HCT116 (cell line): Measurements from ENCODE around the gene AGK. TPM values are rescaled to one million over a fixed set of nuclear protein-coding genes. Genes with fewer than 3 reads are reported as not detected.
A peak's percentile ranks its signal among the peaks of the same experiment; 100 is the strongest.

ENCODE experiments used
- ATAC-seq: fragments of 200-7000 bp; cut with Tn5 transposase; 2 replicates; pipeline ENCODE4 v1.9.1; 2020; ENCODE audit warnings: mild to moderate bottlenecking, moderate library complexity
- BruUV-seq: library from RNA; stranded (reverse); fragments of 400-500 nt; replicated peaks from 2 replicates; lab custom pipeline; 2021; lab: Mats Ljungman, UMichigan
- CTCF ChIA-PET: fragments of 300-600 bp; sonication (Branson Sonifier 250); formaldehyde crosslinking; loops from one replicate; lab custom pipeline; 2021; ENCODE audit warnings: antibody characterized with exemption; lab: Charles Lee
- POLR2A ChIA-PET: fragments of 300-600, 350-600 bp; sonication (Branson Sonifier 250); formaldehyde crosslinking; loops from one replicate; lab custom pipeline; 2021; ENCODE audit warnings: antibody characterized with exemption; lab: Charles Lee
- RAD21 ChIA-PET, 2 experiments: fragments of 300-600 bp; sonication (Branson Sonifier 250); formaldehyde crosslinking; loops; one replicate each; lab custom pipeline; 2023; ENCODE audit warnings: low total read pairs in 2 of 2; ENCODE audit not compliant: uncharacterized antibody in 2 of 2, unreplicated experiment in 2 of 2, low non-redundant PET in 1 of 2; lab: Charles Lee
- DNase-seq: peaks from one replicate; pipeline ENCODE4 v3.0.0-alpha.2; 2010; ENCODE audit warnings: low read depth, low spot score
- H2AFZ ChIP-seq: fragments of 200-600 bp; shearing (Covaris generic), sonication (generic); 2 replicates; pipeline ENCODE4 v1.6.1; 2017; ENCODE audit warnings: low read depth, mixed run types, mixed read lengths, antibody characterized with exemption, low read length; ENCODE audit not compliant: poor library complexity, severe bottlenecking
- H3K27ac ChIP-seq: 2 replicates; pipeline ENCODE4 v1.5.1; 2012; ENCODE audit warnings: low read depth, low read length
- H3K27me3 ChIP-seq: fragments of 200-600 bp; sonication (generic); 2 replicates; pipeline ENCODE4 v1.6.1; 2016; ENCODE audit warnings: mixed run types, low read length, mixed read lengths; ENCODE audit not compliant: insufficient read depth
- H3K36me3 ChIP-seq, 2 experiments: fragments of 200-500 bp in 1 of 2; fragments of 200-600 bp in 1 of 2; sonication (Bioruptor generic) in 1 of 2; sonication (generic) in 1 of 2; 2 replicates each; pipeline versions ENCODE4 v1.5.1 to v1.6.1; 2014 to 2016; ENCODE audit warnings: low read length in 2 of 2, inconsistent platforms in 1 of 2, mixed read lengths in 1 of 2, mixed run types in 1 of 2; ENCODE audit not compliant: insufficient read depth in 2 of 2, control insufficient read depth in 1 of 2
- H3K4me1 ChIP-seq, 2 experiments: fragments of 200-600 bp in 1 of 2; sonication (generic) in 1 of 2; 2 replicates each; pipeline versions ENCODE4 v1.5.1 to v1.6.1; 2012 to 2017; ENCODE audit warnings: low read length in 2 of 2, inconsistent platforms in 1 of 2, mild to moderate bottlenecking in 1 of 2, mixed read lengths in 1 of 2, mixed run types in 1 of 2, moderate library complexity in 1 of 2; ENCODE audit not compliant: insufficient read depth in 2 of 2, control insufficient read depth in 1 of 2
- H3K4me2 ChIP-seq: fragments of 200-600 bp; sonication (generic); 2 replicates; pipeline ENCODE4 v1.6.1; 2017; ENCODE audit warnings: mixed run types, low read length, mixed read lengths
- H3K4me3 ChIP-seq, 2 experiments: fragments of 200-600 bp in 1 of 2; sonication (generic) in 1 of 2; replicated peaks in 1 of 2; 2 replicates each; pipeline ENCODE4 v1.5.1; 2011 to 2016; ENCODE audit warnings: low read length in 2 of 2, control low read depth in 1 of 2, low read depth in 1 of 2, mild to moderate bottlenecking in 1 of 2, mixed read lengths in 1 of 2, mixed run types in 1 of 2
- H3K79me2 ChIP-seq: fragments of 200-600 bp; sonication (generic); 2 replicates; pipeline ENCODE4 v1.6.1; 2017; ENCODE audit warnings: mild to moderate bottlenecking, mixed run types, low read length, moderate library complexity, mixed read lengths; ENCODE audit not compliant: insufficient read depth
- H3K9ac ChIP-seq: fragments of 200-600 bp; sonication (generic); 2 replicates; pipeline ENCODE4 v1.6.1; 2016; ENCODE audit warnings: low read length, mixed read lengths
- H3K9me2 ChIP-seq: fragments of 200-600 bp; sonication (generic), shearing (Covaris generic); 2 replicates; pipeline ENCODE4 v1.6.1; 2017; ENCODE audit warnings: mixed run types, mild to moderate bottlenecking, moderate library complexity; ENCODE audit not compliant: insufficient read depth
- H3K9me3 ChIP-seq, 2 experiments: fragments of 200-500 bp in 1 of 2; fragments of 200-600 bp in 1 of 2; sonication (Bioruptor generic) in 1 of 2; sonication (generic) in 1 of 2; 2 replicates each; pipeline ENCODE4 v1.6.1; 2014 to 2017; ENCODE audit warnings: low read length in 2 of 2, mixed read lengths in 2 of 2, inconsistent platforms in 1 of 2, low read depth in 1 of 2, mild to moderate bottlenecking in 1 of 2, mixed run types in 1 of 2, moderate library complexity in 1 of 2; ENCODE audit not compliant: control insufficient read depth in 1 of 2, insufficient read depth in 1 of 2
- H4K20me1 ChIP-seq: fragments of 200-600 bp; sonication (generic), shearing (Covaris generic); 2 replicates; pipeline ENCODE4 v1.6.1; 2017; ENCODE audit warnings: mixed run types, mild to moderate bottlenecking, moderate library complexity; ENCODE audit not compliant: insufficient read depth
- ATF3 ChIP-seq: IDR thresholded peaks from 2 replicates; pipeline ENCODE4 v1.6.1; 2012
- CEBPB ChIP-seq: IDR thresholded peaks from 2 replicates; pipeline ENCODE4 v1.6.1; 2012; ENCODE audit warnings: low read depth
- CTCF ChIP-seq, 3 experiments: fragments of 200-600 bp in 1 of 3; sonication (generic) in 1 of 3; IDR thresholded peaks in 2 of 3; conservative IDR thresholded peaks in 1 of 3; 2 replicates each; pipeline ENCODE4 v1.5.1; 2012 to 2017; ENCODE audit warnings: low read depth in 2 of 3, low read length in 2 of 3, antibody characterized with exemption in 1 of 3, borderline replicate concordance in 1 of 3, control low read depth in 1 of 3, mild to moderate bottlenecking in 1 of 3, mixed read lengths in 1 of 3, mixed run types in 1 of 3, moderate library complexity in 1 of 3; ENCODE audit not compliant: insufficient read depth in 1 of 3
- ELF1 ChIP-seq: IDR thresholded peaks from 2 replicates; pipeline ENCODE4 v1.6.1; 2012; ENCODE audit warnings: low read depth, borderline replicate concordance
- EZH2 ChIP-seq: fragments of 200-600 bp; sonication (generic); IDR thresholded peaks from 2 replicates; pipeline ENCODE4 v1.6.1; 2017; ENCODE audit warnings: antibody characterized with exemption, mixed run types
- FOSL1 ChIP-seq: IDR thresholded peaks from 2 replicates; pipeline ENCODE4 v1.6.1; 2012; ENCODE audit warnings: low read depth
- POLR2A ChIP-seq: IDR thresholded peaks from 2 replicates; pipeline ENCODE4 v1.7.0; 2011; ENCODE audit warnings: borderline replicate concordance; ENCODE audit not compliant: insufficient read depth, insufficient read length; ENCODE audit errors: extremely low read depth
- RAD21 ChIP-seq: IDR thresholded peaks from 2 replicates; pipeline ENCODE4 v1.6.1; 2012; ENCODE audit warnings: low read depth, mild to moderate bottlenecking
- SIN3A ChIP-seq: IDR thresholded peaks from 2 replicates; pipeline ENCODE4 v1.6.1; 2012; ENCODE audit warnings: low read depth
- YY1 ChIP-seq: IDR thresholded peaks from 2 replicates; pipeline ENCODE4 v1.6.1; 2011; ENCODE audit warnings: low read length, low read depth, moderate library complexity, mild to moderate bottlenecking; ENCODE audit not compliant: insufficient replicate concordance; ENCODE audit errors: extremely low read depth
- ZFX ChIP-seq: fragments of 450-650 bp; IDR thresholded peaks from 2 replicates; pipeline ENCODE4 v1.6.1; 2017
- ZNF274 ChIP-seq: fragments of 200-500 bp; sonication (Bioruptor generic); IDR thresholded peaks from 2 replicates; pipeline ENCODE4 v1.6.1; 2014; ENCODE audit warnings: mild to moderate bottlenecking, low read depth, low read length, inconsistent platforms
- intact Hi-C: fragments of 100-400 bp; cut with micrococcal nuclease; formaldehyde crosslinking; loops from 2 replicates; pipeline ENCODE4 v1.10.0; 2022
- total RNA-seq: library from RNA; stranded (reverse); gene quantifications from one replicate; pipeline ENCODE4 v1.2.1, GENCODE V29; 2021; ENCODE audit not compliant: unreplicated experiment

The AGK gene
- total RNA-seq, 1 experiment from 2014 or later: 36.3 TPM

GRCh38 chr7:141652691-141653090 is 101.5 kb downstream of the AGK start:
- Histone ChIP-seq H3K27ac (no peak overlapping the region), H3K9ac (no peak overlapping the region), H2AFZ (no peak overlapping the region), H4K20me1 (no peaks in the 10 kb centered on the region), H3K79me2 (no peaks in the 10 kb centered on the region), H3K9me3 (no peaks in the 10 kb centered on the region), H3K36me3 (peaks cover 0 to 14% of the 10 kb centered on the region in 2 experiments; a peak in 3 of 4 replicates), H3K4me3 (no peak overlapping the region), H3K4me1 (no peaks in the 10 kb centered on the region), H3K9me2 (no peaks in the 10 kb centered on the region), H3K4me2 (no peak overlapping the region), H3K27me3 (no peaks in the 10 kb centered on the region)
- TF ChIP-seq ZFX (no peak), POLR2A (no peak), EZH2 (no peak), CEBPB (no peak), FOSL1 (no peak), ZNF274 (no peak), ATF3 (no peak), ELF1 (no peak)
- intact Hi-C loops: loop anchor here (5.0 kb wide), 2 partner anchors 135 to 325 kb away; no protein-coding TSS in a partner anchor
- ATAC-seq: no peak
- ChIA-PET RAD21 (interaction anchor here in 1 of 2 experiments (0.7 kb wide), 1 partner anchor 101 kb away, joined by 3 read pairs; the partner anchor contains the start of gene AGK), POLR2A (no interaction called here), CTCF (interaction anchor here (1.0 to 3.3 kb wide), 2 partner anchors 85 to 165 kb away, joined by 3 to 21 read pairs; partner anchors contain the start of gene SSBP1)
- no TSS peak for BruUV-seq
- DNase-seq: no peak

GRCh38 chr7:141654551-141654950 is 103.3 kb downstream of the AGK start:
- Histone ChIP-seq H3K9ac (no peak overlapping the region), H3K27me3 (no peaks in the 10 kb centered on the region), H3K9me2 (no peaks in the 10 kb centered on the region), H3K4me2 (no peak overlapping the region), H3K4me3 (no peak overlapping the region), H3K79me2 (no peaks in the 10 kb centered on the region), H3K36me3 (peaks cover 0 to 14% of the 10 kb centered on the region in 2 experiments; a peak in 3 of 4 replicates), H3K4me1 (no peaks in the 10 kb centered on the region), H2AFZ (no peak overlapping the region), H4K20me1 (no peaks in the 10 kb centered on the region), H3K27ac (no peak overlapping the region), H3K9me3 (no peaks in the 10 kb centered on the region)
- intact Hi-C loops: loop anchor here (1.0 to 5.0 kb wide), 4 partner anchors 84 to 534 kb away; partner anchors contain the start of gene SSBP1
- CTCF ChIA-PET: interaction anchor here (0.6 to 3.3 kb wide), 13 partner anchors 8 to 239 kb away, joined by 3 to 21 read pairs (median 3); partner anchors contain the start of gene SSBP1
- TF ChIP-seq CTCF (IDR thresholded peaks at IDR 0.05 in 2 of 3, conservative IDR thresholded peaks at IDR 0.05 in 1 of 3; ENCODE audit: borderline replicate concordance in 1 of 3, insufficient read depth in 1 of 3, low read depth in 2 of 3, low read length in 2 of 3) (peak; percentile 76 to 78 (median 78); a peak in 5 of 6 replicates), SIN3A (no peak), RAD21 (peak; percentile 71), ZNF274 (no peak), YY1 (peak; percentile 24)
- BruUV-seq: no TSS peak
- POLR2A ChIA-PET: interaction anchor here (0.9 kb wide), 1 partner anchor 84 kb away, joined by 3 read pairs; the partner anchor contains the start of gene SSBP1
- DNase-seq (peak; percentile 41), ATAC-seq (peak; percentile 89)
- RAD21 ChIA-PET: no interaction called here
